GM12864 (cell line): Measurements from ENCODE around the gene FGD3.

Source experiments
- DNase-seq: peaks from one replicate; pipeline ENCODE4 v3.0.0-alpha.2; 2011; ENCODE audit warnings: low read depth
- H3K4me3 ChIP-seq: 2 replicates; pipeline ENCODE4 v1.5.1; 2011; ENCODE audit warnings: mild to moderate bottlenecking, low read depth, low read length, control low read depth
- TF ChIP-seq, protein P1 (sequence below): IDR thresholded peaks from 2 replicates; pipeline ENCODE4 v1.5.1; 2011; ENCODE audit warnings: low read depth, mild to moderate bottlenecking, moderate library complexity, low read length, control low read depth, inconsistent platforms; ENCODE audit errors: missing control alignments

The FGD3 gene

DNA sequence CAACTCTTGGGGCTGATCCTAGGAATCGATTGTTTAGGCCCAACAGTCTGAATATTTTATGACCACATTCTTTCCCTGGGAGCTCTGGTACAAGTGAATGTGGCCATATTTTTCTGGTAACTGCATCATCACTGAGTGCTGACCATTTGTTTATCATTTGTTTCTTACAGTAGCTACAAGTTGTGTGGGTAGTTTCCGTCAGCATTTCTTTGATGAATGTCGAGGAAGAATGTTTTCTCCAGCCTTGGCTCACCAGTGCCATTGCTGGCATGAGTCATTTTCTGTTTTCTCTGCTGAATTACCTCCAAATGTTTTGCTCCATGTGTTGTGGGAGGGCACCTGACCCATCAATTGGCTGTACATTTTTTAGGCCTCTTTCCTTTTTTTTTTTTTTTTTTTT lies 134.6 kb downstream of the FGD3 start:
- DNase-seq = no peak
- TF ChIP-seq, protein P1, sequence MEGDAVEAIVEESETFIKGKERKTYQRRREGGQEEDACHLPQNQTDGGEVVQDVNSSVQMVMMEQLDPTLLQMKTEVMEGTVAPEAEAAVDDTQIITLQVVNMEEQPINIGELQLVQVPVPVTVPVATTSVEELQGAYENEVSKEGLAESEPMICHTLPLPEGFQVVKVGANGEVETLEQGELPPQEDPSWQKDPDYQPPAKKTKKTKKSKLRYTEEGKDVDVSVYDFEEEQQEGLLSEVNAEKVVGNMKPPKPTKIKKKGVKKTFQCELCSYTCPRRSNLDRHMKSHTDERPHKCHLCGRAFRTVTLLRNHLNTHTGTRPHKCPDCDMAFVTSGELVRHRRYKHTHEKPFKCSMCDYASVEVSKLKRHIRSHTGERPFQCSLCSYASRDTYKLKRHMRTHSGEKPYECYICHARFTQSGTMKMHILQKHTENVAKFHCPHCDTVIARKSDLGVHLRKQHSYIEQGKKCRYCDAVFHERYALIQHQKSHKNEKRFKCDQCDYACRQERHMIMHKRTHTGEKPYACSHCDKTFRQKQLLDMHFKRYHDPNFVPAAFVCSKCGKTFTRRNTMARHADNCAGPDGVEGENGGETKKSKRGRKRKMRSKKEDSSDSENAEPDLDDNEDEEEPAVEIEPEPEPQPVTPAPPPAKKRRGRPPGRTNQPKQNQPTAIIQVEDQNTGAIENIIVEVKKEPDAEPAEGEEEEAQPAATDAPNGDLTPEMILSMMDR = no peak
- H3K4me3 ChIP-seq = no peak overlapping the region

DNA sequence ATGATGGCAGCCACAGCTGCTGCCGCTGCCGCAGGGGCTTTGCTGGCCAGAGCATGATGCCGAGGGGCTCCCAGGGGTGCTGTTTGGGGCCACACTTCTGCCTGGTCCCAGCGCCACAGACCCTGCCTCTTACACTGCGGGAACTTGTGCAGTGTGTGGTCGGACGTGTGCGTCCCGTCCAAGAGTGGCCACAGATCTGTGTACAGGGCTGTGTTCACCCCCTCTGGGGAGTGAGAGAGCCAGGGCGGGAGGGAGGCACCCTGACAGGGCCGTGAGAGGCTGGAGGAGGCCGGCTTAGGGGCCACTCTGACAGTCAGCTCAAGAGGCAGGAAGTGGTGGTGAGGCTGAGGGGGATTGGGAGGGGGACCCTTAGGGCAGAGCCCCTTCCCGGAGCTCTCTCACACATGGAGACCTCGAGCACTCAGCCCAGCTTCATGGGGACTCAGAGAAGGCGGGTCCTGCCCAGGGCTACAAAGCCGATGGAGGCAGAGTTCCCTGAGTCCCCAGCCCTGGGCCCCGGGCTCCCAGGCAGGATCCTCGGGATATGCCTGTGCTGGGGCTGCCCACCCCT lies 135.6 kb downstream of the FGD3 start:
- DNase-seq = no peak
- TF ChIP-seq, protein P1 = no peak
- no peak overlapping the region for H3K4me3 ChIP-seq

DNA sequence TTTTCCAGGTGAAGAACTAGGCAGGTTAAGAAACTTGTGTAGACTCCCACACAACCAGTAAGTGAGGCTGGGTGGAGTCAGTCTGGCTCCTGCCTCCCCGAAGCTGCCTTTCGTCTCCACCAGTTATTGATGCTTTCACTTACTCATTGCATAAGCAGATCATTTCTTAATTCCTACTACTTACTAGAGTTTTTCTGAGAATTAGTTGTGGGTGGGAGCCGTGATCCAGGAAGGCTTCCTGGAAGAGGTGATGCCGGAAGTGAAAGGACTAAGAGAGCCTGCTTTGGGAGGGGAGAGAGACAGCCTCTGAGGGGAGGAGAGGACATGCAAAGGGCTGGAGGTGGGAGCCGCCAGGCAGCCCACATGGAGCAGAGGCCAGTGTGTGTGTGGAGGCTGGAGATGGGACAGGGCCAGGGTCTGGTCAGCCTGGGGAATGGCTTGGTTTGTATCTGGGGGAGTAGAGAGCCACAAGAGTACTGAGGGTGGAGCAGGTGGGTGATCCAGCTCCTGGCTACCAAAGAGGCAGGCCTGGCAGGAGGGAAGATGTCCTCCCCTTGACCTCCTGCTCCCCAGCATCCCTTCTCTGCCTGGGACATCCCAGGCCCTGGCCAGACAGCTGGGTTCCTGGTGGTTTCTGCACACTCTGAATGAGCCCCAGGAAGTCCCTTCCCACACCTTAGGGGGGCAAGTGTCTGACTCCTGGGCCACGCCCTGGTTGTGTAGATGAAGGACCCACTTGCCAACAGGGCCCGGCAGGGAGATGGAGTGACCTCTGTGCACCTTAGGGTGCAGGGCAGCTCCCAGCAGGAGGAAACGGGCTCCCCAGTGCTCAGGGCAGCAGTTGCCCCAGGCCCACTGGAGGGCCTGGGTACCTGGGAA lies 136.5 kb downstream of the FGD3 start:
- TF ChIP-seq, protein P1 = no peak
- no peak for DNase-seq
- no peak overlapping the region for H3K4me3 ChIP-seq

DNA sequence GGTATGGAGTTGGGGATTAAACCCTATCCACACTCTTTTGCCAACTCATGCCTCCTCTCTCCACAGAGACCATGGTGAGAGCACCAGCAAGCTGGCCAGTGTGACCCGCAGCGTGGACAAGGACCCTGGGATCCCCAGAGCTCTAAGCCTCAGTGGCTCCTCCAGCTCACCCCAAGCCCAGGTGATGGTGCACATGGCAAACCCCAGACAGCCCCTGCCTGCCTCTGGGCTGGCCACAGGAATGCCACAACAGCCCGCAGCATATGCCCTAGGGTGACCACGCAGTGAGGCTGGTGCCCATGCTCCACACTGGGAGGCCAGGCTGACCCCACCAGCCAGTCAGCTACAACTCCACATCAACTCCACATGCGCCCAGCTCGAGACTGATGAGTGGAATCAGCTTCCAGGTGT lies 137.2 kb downstream of the FGD3 start:
- no peak overlapping the region for H3K4me3 ChIP-seq
- DNase-seq = no peak
- TF ChIP-seq, protein P1 = no peak

DNA sequence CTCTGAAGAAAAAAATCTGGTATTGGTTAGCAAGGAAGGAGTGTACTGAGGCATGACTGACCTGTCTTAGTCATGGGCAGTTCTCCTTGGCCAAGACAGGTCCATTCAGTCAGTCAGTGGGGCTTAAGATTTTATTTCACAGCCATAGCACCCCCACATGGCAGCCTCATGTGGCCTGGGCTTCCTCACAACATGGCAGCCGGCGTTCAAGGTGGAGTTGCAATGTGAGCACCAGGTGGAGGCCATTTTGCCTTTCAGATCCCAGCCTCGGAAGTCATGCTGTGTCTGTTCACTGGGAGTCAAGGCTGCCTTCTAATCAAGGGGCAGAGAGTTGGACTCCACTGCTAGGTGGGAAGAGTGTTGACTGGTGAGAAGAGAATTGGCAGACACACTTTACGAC lies 138.4 kb downstream of the FGD3 start:
- no peak overlapping the region for H3K4me3 ChIP-seq
- DNase-seq = no peak
- TF ChIP-seq, protein P1 = no peak
